GM12873 (cell line): ENCODE data around the gene TSHZ2.

Experiments
- CTCF ChIP-seq: IDR thresholded peaks from 2 replicates; pipeline ENCODE4 v1.5.1; 2012; ENCODE audit warnings: low read depth, mild to moderate bottlenecking, moderate library complexity, low read length, control low read depth; ENCODE audit not compliant: insufficient read depth; ENCODE audit errors: missing control alignments

TSHZ2 gene

GRCh38 chr20:53238121-53238660 lies 266.0 kb downstream of the TSHZ2 start:
- no peak for TF ChIP-seq CTCF

GRCh38 chr20:53243152-53243551 lies 271.0 kb downstream of the TSHZ2 start:
- TF ChIP-seq CTCF: no peak

GRCh38 chr20:53244711-53245110 lies 272.6 kb downstream of the TSHZ2 start:
- TF ChIP-seq CTCF: no peak

- TF ChIP-seq CTCF: no peak
Measured at GRCh38 chr20:53245574-53245973, 273.4 kb downstream of the TSHZ2 start.

GRCh38 chr20:53247468-53248103 lies 275.4 kb downstream of the TSHZ2 start:
- no peak for TF ChIP-seq CTCF

GRCh38 chr20:53250456-53250855 lies 278.3 kb downstream of the TSHZ2 start:
- no peak for TF ChIP-seq CTCF

GRCh38 chr20:53252002-53252401 lies 279.8 kb downstream of the TSHZ2 start:
- TF ChIP-seq CTCF: no peak
